ENCODE results near the gene SRGAP3.
"Not testable (repeated sequence)": the region's sequence is repeated elsewhere in the genome, so short reads cannot be mapped to it uniquely, and the experiment has no call there.

SRGAP3 gene

DNA sequence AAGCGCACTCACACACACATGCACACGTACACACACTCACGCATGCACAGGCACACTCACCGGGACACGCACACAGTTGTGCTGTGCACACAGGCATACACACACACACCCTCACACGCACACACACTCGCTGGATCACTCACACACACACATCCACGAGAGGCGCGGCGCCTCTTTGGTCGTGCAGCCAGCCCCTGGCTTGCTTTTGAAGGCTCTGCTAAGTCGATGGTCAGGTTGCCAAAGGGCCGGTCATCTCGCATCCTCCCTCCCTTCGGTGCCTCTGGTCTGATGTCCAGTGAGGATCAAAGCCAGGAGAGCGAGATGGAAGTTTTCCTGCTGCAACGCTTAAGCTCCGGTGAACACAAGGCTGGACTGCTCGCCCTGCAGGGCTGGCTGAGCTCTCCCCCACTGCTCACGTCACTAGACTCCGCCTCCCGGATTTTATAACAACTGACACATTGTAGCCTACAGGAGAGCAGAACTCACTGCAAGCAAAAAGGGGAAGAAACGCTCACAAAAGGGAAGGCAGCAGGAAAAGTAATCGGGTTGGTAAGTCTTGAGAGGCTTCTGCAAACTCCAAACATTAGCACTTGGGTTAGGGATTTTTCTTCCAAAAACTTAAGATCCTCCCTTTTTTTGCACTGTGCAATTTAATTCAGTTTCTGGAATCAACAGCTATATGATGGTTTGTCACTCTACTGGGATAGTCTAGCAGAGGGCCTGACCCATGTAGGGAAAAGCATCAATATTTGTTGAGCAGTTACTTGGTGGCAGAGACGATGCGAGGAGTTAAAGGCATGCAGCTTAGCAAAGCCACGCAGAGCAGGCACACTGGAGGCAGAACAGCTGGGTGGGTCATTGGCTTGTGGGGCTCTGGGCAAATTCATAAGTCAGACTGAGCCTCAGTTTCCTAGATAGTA is at the start of gene SRGAP3:
TSS of gene SRGAP3 (minus strand) at position 374 of the 920 bp plus-strand sequence. CDS start 695 bp downstream, outside the sequence.
- DNase-seq (ENCODE audit: low read depth), result peak; percentile 92

DNA sequence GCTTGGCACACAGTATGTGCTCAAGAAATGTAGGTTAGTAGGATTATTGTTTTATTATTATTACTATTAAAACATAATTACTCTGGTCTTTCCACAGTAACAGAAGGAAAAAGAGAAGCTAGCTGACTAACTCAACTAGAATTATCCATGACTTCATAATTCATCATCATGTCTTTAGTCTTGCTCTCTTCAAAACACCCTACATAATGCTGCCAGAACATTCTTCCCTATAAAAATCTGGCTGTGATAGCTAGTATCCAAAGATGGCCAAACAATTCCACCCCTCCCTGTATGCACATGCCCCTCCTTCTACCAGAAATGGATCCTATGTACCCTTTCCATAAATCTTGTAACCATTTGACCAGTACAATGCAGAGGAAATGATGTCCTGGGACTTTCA is 48.8 kb upstream of the SRGAP3 start:
- no peak for DNase-seq (ENCODE audit: low read depth)

DNA sequence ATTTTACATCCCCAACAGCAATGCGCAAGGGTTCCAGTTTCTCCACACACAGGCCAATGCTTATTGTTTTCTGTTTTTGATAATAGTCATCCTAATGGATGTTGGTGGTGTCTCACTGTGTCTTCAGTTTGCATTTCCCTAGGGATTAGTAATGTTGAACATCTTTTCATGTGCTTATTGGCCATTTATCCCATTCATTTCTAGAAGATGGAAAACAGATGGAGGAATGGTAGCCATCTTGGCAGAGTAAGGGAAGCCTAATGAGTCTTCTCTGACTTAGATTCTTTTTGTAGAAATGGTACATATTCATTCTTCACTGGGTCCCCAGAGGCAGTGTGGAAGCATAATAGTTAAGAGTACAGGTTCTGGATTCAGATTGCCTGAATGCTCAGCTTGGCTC is 46.8 kb upstream of the SRGAP3 start:
- no peak for DNase-seq (ENCODE audit: low read depth)

DNA sequence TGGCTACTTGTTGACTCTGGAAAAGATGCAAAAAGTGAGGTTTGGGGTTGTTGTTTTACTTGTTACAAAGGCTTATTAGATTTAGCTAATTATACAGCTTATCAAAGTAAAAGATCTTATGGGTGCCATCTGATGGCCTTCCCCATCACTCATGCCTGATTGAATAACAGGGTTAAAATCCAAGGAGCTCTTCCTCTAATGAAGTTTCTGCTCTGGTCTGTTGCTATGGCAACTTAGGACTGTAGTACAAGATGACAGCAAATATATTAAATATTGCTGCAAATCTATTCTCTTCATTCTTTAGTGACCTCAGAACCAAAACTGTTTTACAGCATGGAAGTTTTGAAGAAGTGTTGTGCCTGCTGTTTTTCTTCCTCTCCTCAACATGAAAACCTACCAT is 45.6 kb upstream of the SRGAP3 start:
- DNase-seq (ENCODE audit: low read depth), result no peak

DNA sequence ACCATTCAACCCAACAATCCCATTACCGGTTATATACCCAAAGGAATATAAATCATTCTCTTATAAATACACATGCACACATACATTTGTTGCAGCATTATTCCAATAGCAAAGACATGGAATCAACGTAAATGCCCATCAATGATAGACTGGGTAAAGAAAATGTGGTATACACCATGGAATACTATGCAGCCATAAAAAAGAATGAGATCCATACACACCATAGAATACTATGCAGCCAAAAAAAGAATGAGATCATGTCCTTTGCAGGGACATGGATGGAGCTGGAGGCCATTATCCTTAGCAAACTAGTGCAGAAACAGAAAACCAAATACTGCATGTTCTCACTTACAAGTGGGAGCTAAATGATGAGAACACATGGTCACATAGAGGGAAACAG is 44.5 kb upstream of the SRGAP3 start:
- not testable (repeated sequence) for DNase-seq (ENCODE audit: low read depth)

- no peak for DNase-seq (ENCODE audit: low read depth)
These were observed 43.6 kb upstream of the SRGAP3 start for GRCh38 chr3:9293076-9293475.

DNA sequence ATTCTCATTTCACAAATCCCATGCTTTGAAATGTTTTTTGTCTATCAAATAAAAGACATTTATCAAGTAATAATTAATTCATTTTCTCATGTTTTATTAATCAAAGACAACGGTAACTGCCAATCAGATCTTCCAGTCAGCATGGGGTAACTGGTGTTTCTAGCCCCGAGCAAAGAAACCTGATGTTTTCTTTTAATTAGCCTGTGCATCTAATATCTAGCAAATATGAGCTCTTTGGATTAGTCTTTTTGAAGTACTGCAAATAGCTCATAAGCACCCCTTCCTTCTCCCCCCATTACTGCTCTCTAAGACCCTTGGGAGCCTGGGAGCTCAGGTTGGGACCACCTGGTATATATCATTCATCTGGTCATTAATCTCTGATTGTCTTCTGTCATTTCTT is 43.1 kb upstream of the SRGAP3 start:
- DNase-seq (ENCODE audit: low read depth), result no peak

DNA sequence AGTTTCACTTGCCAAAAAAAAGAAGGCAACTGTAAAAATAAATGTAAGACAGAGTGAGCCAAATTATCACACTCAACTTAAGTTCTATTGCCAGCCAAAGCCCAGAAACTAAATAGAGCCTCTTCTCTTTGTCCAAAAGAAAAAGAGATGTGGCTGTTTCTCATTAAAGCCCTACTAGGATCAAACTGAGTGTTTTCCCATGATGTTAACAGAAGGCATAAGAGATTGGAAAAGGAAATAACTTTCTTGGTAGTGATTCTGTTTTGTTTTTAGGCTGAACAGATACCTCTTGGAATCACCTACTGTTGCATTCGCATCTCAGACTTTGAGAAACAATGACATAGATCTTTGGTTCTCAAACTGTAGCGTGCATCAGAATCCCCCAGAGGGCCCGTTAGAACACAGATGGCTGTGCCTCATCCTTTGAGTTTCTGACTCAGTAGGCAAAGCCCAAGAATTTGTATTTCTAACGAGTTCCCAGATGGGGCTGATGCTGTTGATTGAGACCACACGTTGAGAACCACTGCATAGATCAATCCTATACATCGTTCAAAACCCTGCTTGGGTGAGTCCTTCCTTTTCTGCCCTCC is 42.5 kb upstream of the SRGAP3 start:
- no peak for DNase-seq (ENCODE audit: low read depth)

- DNase-seq (ENCODE audit: low read depth), result no peak
These were observed 41.1 kb upstream of the SRGAP3 start for GRCh38 chr3:9290566-9290965.

DNA sequence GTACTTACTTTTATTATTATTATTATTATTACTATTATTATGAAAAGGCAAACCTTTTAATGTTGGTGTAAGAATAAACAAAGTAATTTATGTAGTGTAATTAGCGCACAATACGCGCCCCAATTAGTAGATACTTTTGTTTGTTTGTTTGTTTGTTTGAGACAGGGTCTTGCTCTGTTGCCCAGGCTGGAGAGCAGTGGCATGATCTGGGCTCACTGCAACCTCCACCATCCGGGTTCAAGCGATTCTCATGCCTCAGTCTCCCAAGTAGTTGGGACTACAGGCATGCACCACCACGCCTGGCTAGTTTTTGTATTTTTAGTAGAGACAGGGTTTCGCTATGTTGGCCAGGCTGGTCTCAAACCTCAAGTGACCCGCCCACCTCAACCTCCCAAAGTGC is 32.1 kb upstream of the SRGAP3 start:
- not testable (repeated sequence) for DNase-seq (ENCODE audit: low read depth)

DNA sequence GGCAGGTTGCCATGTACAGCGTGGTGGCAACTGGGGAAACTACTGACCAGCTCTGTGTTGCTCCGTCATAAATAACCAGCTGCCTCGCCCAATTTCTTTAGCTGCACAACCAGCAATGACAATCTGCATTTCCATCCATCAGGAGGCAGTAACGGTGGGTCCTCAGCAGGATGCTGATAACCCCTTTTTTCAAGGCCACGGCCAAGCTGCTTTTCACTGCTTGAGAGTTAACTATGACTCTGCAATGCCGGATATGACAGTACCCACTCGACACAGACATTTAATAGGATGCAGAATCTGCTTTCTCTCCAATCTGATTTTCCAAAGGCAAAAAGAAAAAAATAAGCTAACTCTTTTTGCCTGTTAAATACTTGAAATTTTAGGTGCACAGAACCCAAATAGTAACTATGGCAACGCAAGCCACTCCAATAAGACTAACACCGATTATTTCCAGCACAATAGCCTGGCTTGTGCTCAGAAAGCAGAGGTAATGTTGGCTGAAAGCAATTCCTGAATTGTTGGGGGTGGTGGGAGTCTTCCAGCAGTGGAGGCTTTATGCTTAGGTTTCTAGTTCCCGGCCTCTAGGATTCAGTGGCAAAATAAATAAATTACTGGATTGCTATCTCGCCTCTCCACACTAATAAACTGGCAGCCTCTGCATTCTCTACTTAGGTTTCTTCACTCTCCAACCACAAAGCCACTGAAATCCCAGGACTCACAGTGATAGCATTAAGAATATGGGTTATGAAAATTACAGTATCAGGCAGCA is 31.2 kb upstream of the SRGAP3 start:
- DNase-seq (ENCODE audit: low read depth), result peak; percentile 20

GRCh38 chr3:9279966-9280365 is 30.5 kb upstream of the SRGAP3 start:
- DNase-seq (ENCODE audit: low read depth), result peak; percentile 14

DNA sequence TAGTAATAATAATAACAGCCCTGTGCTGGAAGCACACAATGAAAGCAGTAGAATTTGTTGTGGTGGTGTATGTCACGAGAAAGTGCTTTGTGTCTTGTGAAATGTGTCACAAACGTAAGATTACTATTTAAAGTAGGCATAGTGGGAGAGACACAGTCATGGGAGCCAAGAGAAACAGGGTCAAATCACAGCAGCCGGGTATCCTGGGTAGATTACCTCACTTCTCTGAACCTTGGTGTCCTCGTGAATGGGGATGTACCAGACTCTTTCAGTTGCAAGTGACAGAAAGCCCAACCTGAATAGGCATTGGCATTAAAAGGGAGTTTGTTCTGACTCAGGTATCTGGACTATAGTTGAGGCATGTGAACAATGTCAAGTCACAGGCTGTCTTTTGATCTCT is 29.1 kb upstream of the SRGAP3 start:
- DNase-seq (ENCODE audit: low read depth), result no peak

GRCh38 chr3:9278085-9278484 is 28.6 kb upstream of the SRGAP3 start:
- DNase-seq (ENCODE audit: low read depth), result no peak

GRCh38 chr3:9276761-9277370 is 27.4 kb upstream of the SRGAP3 start:
- DNase-seq (ENCODE audit: low read depth), result no peak

GRCh38 chr3:9271903-9272302 is 22.5 kb upstream of the SRGAP3 start:
- DNase-seq (ENCODE audit: low read depth), result no peak

GRCh38 chr3:9270704-9271103 is 21.3 kb upstream of the SRGAP3 start:
- no peak for DNase-seq (ENCODE audit: low read depth)

- DNase-seq (ENCODE audit: low read depth), result no peak
These were observed 17.3 kb upstream of the SRGAP3 start for GRCh38 chr3:9266716-9267115.

DNA sequence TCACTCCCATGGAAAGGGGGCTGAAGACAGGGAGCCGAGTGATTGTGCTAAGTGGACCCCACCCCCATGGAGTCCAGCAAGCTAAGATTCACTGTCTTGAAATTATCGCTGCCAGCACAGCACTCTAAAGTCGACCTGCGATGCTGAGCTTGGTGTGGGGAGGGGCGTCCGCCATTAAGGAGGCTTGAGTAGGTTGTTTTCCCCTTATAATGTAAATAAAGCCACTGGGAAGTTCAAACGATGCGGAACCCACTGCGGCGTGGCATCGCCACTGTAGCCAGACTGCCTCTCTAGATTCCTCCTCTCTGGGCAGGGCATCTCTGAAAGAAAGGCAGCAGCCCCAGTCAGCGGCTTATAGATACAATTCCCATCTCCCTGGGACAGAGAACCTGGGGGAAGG is 10.9 kb upstream of the SRGAP3 start:
- no peak for DNase-seq (ENCODE audit: low read depth)

GRCh38 chr3:9257092-9257491 is 7.6 kb upstream of the SRGAP3 start:
- DNase-seq (ENCODE audit: low read depth), result no peak

- no peak for DNase-seq (ENCODE audit: low read depth)
These were observed 6.5 kb upstream of the SRGAP3 start for GRCh38 chr3:9255976-9256375.

DNA sequence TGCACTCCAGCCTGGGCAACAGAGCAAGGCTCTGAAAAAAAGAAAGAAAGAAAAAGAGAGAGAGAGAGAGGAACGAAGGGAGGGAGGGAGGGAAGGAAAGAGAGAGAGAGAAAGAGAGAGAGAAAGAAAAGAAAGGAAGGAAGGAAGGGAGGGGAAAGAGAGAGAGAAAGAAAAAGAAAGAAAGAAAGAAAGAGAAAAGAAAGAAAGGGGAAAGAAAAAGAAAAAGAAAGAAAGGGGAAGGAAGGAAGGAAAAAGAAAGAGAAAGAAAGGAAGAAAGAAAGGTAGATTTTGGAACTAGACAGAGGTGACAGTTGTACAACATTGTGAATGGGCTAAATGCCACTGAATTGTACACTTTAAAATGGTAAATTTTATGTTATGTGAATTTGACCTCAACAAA is 5.3 kb upstream of the SRGAP3 start:
- DNase-seq (ENCODE audit: low read depth), result no peak

Data from iris pigment epithelial cell (primary cell).